IgD-negative memory B cell (primary cell): ENCODE measurements around the gene VAT1. TPM values are rescaled to one million over a fixed set of nuclear protein-coding genes. Genes with fewer than 3 reads are reported as not detected.
"Not testable (repeated sequence)": the region's sequence is repeated elsewhere in the genome, so short reads cannot be mapped to it uniquely, and the experiment has no call there.

Source experiments
- H3K27ac Mint-ChIP-seq, 3 donors: one replicate each; pipeline ENCODE4 v1.8.0; 2020 to 2022; ENCODE audit warnings: mild to moderate bottlenecking in 3 of 3, mixed read lengths in 3 of 3, moderate library complexity in 1 of 3
- H3K27me3 Mint-ChIP-seq: one replicate; pipeline ENCODE4 v1.8.0; 2021; ENCODE audit warnings: mixed read lengths
- H3K36me3 Mint-ChIP-seq: one replicate; pipeline ENCODE4 v1.8.0; 2020; ENCODE audit warnings: mild to moderate bottlenecking, mixed read lengths
- H3K4me1 Mint-ChIP-seq, 3 donors: one replicate each; pipeline ENCODE4 v1.8.0; 2020 to 2022; ENCODE audit warnings: mixed read lengths in 3 of 3, mild to moderate bottlenecking in 1 of 3
- H3K4me3 Mint-ChIP-seq, 4 donors: one replicate each; pipeline ENCODE4 v1.8.0; 2020 to 2022; ENCODE audit warnings: mild to moderate bottlenecking in 4 of 4, mixed read lengths in 4 of 4, moderate library complexity in 3 of 4
- H3K9me3 Mint-ChIP-seq, 3 donors: one replicate each; pipeline ENCODE4 v1.8.0; 2020 to 2021; ENCODE audit warnings: mixed read lengths in 3 of 3, mild to moderate bottlenecking in 1 of 3
- polyA plus RNA-seq: library from polyadenylated mRNA; unstranded; fragments of 300-500 nt; fragmentation: Illumina TruSeq; gene quantifications from one replicate; pipeline ENCODE4 v1.2.3, GENCODE V29; 2021

VAT1 gene
- polyA plus RNA-seq, result 47.6 TPM

DNA sequence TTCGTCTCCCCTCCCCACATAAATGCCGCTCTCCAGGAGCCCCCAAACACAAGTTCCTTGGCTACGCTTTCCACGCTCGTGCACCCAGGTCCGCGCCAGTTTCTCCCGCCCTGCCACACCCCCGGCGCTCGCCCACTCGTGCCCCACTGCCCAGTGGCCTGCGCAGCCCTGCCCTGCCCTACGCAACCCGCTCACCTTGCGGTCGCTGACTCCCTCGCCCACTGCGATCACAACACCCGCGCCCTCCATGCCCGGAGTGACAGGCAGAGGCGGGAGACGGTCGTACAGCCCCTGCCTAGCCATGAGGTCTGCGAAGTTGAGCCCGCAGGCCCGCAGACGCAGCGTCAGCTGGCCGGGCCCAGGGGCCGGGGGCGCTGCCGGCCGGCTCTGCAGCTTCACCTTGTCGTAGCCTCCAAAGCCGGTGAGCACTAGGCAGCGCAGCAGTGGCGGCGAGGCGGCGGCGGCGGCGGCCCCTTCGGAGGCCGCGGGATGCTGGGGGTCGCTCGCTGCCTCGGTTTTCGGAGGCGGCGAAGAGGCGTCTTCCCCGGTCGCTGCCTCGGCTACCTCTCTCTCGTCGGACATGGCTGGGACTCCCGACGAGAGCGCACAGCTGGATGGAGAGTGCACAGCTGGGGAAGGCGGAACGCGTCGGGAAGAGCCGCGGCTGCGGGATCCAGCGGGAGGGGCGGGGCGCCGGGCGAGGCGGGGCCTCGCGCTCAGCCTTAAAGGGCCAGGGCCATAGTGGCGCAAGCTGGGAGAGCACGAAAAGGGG is at the start of gene VAT1:
Gene VAT1, minus strand, starts transcription at position 645 of the 772 bp plus-strand sequence. Its CDS starts 63 bp downstream, at position 582.
- H3K9me3 Mint-ChIP-seq, result no peaks in the 10 kb centered on the region
- no peaks in the 10 kb centered on the region for H3K36me3 Mint-ChIP-seq
- peak within 1 kb of the TSS in 2 of 3 donors; percentile 81 to 95 for H3K27ac Mint-ChIP-seq
- H3K27me3 Mint-ChIP-seq, result no peaks in the 10 kb centered on the region
- peaks cover 14 to 24% (median 16%) of the 10 kb centered on the region in 3 donors for H3K4me1 Mint-ChIP-seq
- peak within 1 kb of the TSS; percentile 94 to 96 (median 96) for H3K4me3 Mint-ChIP-seq

GRCh38 chr17:43070872-43071271 is 48.7 kb upstream of the VAT1 start:
- H3K9me3 Mint-ChIP-seq, result no peaks in the 10 kb centered on the region
- H3K27ac Mint-ChIP-seq, result no peak overlapping the region
- no peaks in the 10 kb centered on the region for H3K27me3 Mint-ChIP-seq
- no peaks in the 10 kb centered on the region for H3K4me1 Mint-ChIP-seq
- H3K4me3 Mint-ChIP-seq, result no peak overlapping the region
- peaks cover 5% of the 10 kb centered on the region for H3K36me3 Mint-ChIP-seq

DNA sequence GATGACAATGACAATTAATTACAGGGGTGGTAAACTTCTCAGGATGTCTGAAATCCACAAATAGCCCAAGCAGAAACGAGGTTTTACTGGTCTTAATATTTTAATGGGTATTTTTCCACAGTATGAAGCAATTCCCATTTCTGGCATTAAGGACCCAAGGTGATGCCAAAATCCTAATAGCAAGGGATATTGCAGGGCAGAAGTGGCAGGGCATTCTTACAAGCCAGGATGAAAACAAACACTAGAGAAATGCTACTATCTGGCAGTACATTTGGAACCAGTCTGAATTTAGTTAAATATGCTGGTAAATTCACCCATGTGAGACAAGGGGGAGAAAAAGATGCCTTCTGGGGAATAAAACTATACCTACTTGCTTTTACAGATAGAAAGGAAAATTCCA is 48.1 kb upstream of the VAT1 start:
- H3K4me1 Mint-ChIP-seq, result no peaks in the 10 kb centered on the region

GRCh38 chr17:43069368-43069898 is 47.2 kb upstream of the VAT1 start:
- Mint-ChIP-seq H3K4me3 (no peak overlapping the region), H3K36me3 (peaks cover 5% of the 10 kb centered on the region), H3K27me3 (no peaks in the 10 kb centered on the region), H3K4me1 (no peaks in the 10 kb centered on the region), H3K9me3 (no peaks in the 10 kb centered on the region), H3K27ac (no peak overlapping the region)

More for the DNA sequence above, 48.1 kb upstream of the VAT1 start:
- Mint-ChIP-seq H3K9me3 (no peaks in the 10 kb centered on the region), H3K27ac (no peak overlapping the region), H3K4me3 (no peak overlapping the region), H3K27me3 (no peaks in the 10 kb centered on the region), H3K36me3 (peaks cover 5% of the 10 kb centered on the region)

- Mint-ChIP-seq H3K27ac (no peak overlapping the region), H3K4me3 (no peak overlapping the region), H3K27me3 (no peaks in the 10 kb centered on the region)
Observed at GRCh38 chr17:43068570-43069367, 46.6 kb upstream of the VAT1 start.

GRCh38 chr17:43062984-43063638 is 40.9 kb upstream of the VAT1 start:
- no peak overlapping the region for H3K27ac Mint-ChIP-seq
- H3K4me3 Mint-ChIP-seq, result no peak overlapping the region
- H3K27me3 Mint-ChIP-seq, result no peaks in the 10 kb centered on the region
- no peaks in the 10 kb centered on the region for H3K4me1 Mint-ChIP-seq
- H3K36me3 Mint-ChIP-seq, result no peaks in the 10 kb centered on the region
- no peaks in the 10 kb centered on the region for H3K9me3 Mint-ChIP-seq

More at GRCh38 chr17:43068570-43069367, 46.6 kb upstream of the VAT1 start:
- Mint-ChIP-seq H3K9me3 (no peaks in the 10 kb centered on the region), H3K4me1 (no peaks in the 10 kb centered on the region), H3K36me3 (peaks cover 5% of the 10 kb centered on the region)

GRCh38 chr17:43056051-43056450 is 33.9 kb upstream of the VAT1 start:
- H3K27ac Mint-ChIP-seq, result no peak overlapping the region
- no peaks in the 10 kb centered on the region for H3K9me3 Mint-ChIP-seq
- H3K4me3 Mint-ChIP-seq, result no peak overlapping the region
- no peaks in the 10 kb centered on the region for H3K4me1 Mint-ChIP-seq
- H3K36me3 Mint-ChIP-seq, result peaks cover 4% of the 10 kb centered on the region
- no peaks in the 10 kb centered on the region for H3K27me3 Mint-ChIP-seq

GRCh38 chr17:43053008-43053407 is 30.8 kb upstream of the VAT1 start:
- H3K4me1 Mint-ChIP-seq, H3K27me3 Mint-ChIP-seq, H3K9me3 Mint-ChIP-seq, H3K27ac Mint-ChIP-seq, H3K36me3 Mint-ChIP-seq, H3K4me3 Mint-ChIP-seq: not testable (repeated sequence)

DNA sequence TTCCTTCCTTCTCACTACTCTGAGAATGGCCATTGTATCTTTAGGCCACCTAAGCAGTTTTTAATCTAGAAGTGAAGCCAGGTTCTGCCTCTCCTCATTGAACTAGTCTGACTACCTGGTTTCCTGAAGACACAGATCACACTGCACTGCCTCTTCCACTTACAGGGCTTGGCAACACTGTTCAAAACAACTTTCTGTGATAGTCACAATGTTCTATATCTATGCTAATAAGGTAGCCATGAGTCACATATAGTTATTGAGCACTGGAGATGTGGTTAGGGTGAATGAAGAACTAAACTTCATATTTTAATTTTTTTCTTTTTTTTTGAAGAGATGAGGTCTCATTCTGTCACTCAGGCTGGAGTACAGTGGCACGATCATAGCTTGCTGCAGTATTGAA is 29.8 kb upstream of the VAT1 start:
- Mint-ChIP-seq H3K27me3 (no peaks in the 10 kb centered on the region), H3K4me3 (no peak overlapping the region), H3K9me3 (no peaks in the 10 kb centered on the region), H3K4me1 (no peaks in the 10 kb centered on the region), H3K36me3 (peaks cover 6% of the 10 kb centered on the region), H3K27ac (no peak overlapping the region)

DNA sequence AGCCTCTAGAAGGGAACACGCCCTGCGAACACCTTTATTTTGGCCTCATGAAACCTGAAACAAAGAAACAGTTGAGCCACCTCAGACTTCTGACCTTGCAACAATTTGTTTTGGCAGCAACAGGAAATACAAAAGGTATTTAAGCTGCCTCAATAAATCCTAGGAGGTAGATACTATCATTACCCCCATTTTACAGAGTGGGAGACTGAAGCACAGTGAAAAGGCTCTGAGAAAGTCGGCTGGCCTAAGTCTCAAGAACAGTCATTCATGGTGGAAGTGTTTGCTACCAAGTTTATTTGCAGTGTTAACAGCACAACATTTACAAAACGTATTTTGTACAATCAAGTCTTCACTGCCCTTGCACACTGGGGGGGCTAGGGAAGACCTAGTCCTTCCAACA is 21.8 kb upstream of the VAT1 start:
- peaks cover 4% of the 10 kb centered on the region for H3K36me3 Mint-ChIP-seq
- no peaks in the 10 kb centered on the region for H3K9me3 Mint-ChIP-seq
- no peak overlapping the region for H3K4me3 Mint-ChIP-seq
- H3K27me3 Mint-ChIP-seq, result no peaks in the 10 kb centered on the region
- H3K27ac Mint-ChIP-seq, result no peak overlapping the region
- H3K4me1 Mint-ChIP-seq, result peaks cover 0 to 3% (median 0%) of the 10 kb centered on the region in 3 donors

- H3K27ac Mint-ChIP-seq, result no peak overlapping the region
- peaks cover 0 to 3% (median 0%) of the 10 kb centered on the region in 3 donors for H3K4me1 Mint-ChIP-seq
- H3K27me3 Mint-ChIP-seq, result no peaks in the 10 kb centered on the region
- peaks cover 4% of the 10 kb centered on the region for H3K36me3 Mint-ChIP-seq
- H3K9me3 Mint-ChIP-seq, result no peaks in the 10 kb centered on the region
- H3K4me3 Mint-ChIP-seq, result no peak overlapping the region
Observed at GRCh38 chr17:43043307-43043706, 21.1 kb upstream of the VAT1 start.

DNA sequence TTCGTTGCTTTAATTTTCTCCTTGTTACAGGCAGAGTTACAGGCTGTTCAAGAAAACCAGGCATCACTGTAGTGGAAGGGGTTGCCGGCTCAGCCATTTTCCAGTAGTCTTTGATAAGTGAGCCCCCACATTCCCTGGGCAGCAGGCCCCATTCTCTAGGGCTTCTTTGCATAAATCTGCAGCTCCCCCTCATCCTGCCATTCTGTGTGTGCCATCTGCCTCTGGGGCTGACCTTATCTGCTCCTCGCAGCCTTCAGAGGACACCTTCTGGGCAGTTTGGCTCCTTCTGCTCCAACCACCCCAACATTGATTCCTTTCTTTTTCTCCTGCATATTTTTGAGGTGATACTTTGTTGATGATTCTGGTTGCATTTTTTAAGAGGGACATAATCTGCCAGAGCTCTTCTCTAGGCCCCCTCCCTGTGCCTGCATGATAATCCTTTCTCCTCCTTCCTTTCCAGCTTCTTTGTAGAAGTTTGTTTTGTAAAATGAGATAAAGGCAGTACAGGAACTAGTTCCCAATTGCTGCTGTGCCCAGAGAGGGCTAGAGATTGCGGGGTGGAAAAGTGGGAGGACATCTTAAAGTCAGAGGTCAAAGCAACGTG is 19.9 kb upstream of the VAT1 start:
- Mint-ChIP-seq H3K4me1 (peaks cover 0 to 3% (median 0%) of the 10 kb centered on the region in 3 donors), H3K27me3 (no peaks in the 10 kb centered on the region), H3K27ac (no peak overlapping the region), H3K36me3 (peaks cover 4% of the 10 kb centered on the region), H3K9me3 (no peaks in the 10 kb centered on the region), H3K4me3 (no peak overlapping the region)

- no peak overlapping the region for H3K4me3 Mint-ChIP-seq
- peaks cover 4% of the 10 kb centered on the region for H3K36me3 Mint-ChIP-seq
- H3K9me3 Mint-ChIP-seq, result no peaks in the 10 kb centered on the region
- peaks cover 0 to 3% (median 0%) of the 10 kb centered on the region in 3 donors for H3K4me1 Mint-ChIP-seq
- H3K27ac Mint-ChIP-seq, result no peak overlapping the region
- H3K27me3 Mint-ChIP-seq, result no peaks in the 10 kb centered on the region
Observed at GRCh38 chr17:43040655-43041054, 18.5 kb upstream of the VAT1 start.

- H3K4me3 Mint-ChIP-seq, result no peak overlapping the region
- peaks cover 2% of the 10 kb centered on the region for H3K36me3 Mint-ChIP-seq
- no peaks in the 10 kb centered on the region for H3K9me3 Mint-ChIP-seq
- no peak overlapping the region for H3K27ac Mint-ChIP-seq
- peaks cover 0 to 5% (median 0%) of the 10 kb centered on the region in 3 donors for H3K4me1 Mint-ChIP-seq
- no peaks in the 10 kb centered on the region for H3K27me3 Mint-ChIP-seq
Observed at GRCh38 chr17:43039646-43040045, 17.5 kb upstream of the VAT1 start.

DNA sequence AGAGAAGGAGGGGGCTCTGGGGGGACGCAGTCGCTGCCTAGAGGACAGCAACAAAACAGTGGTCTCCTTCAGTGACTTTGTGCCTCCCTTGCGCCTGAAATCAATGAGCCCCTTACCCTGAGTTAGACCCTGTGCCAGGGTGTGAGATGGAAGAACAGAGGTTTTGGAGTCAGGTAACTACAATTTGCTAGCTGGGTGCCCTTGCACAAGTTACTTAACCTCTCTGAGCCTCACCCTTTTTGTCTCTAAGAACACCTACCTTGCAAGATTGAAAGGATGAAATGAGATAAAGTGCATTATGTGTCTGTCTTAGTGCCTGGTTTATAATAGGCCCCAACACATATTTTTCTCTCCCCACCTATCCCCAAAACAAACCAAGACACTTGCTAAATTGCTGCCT is 12.7 kb upstream of the VAT1 start:
- no peak overlapping the region for H3K4me3 Mint-ChIP-seq
- peaks cover 0 to 2% (median 0%) of the 10 kb centered on the region in 3 donors for H3K4me1 Mint-ChIP-seq
- H3K9me3 Mint-ChIP-seq, result no peaks in the 10 kb centered on the region
- H3K27ac Mint-ChIP-seq, result peak overlapping the region in 1 of 3 donors; percentile 8
- no peaks in the 10 kb centered on the region for H3K36me3 Mint-ChIP-seq
- H3K27me3 Mint-ChIP-seq, result no peaks in the 10 kb centered on the region
